Measurements from ENCODE around the gene PPP2R2B. TPM values are rescaled to one million over a fixed set of nuclear protein-coding genes. Genes with fewer than 3 reads are reported as not detected.

PPP2R2B gene
- total RNA-seq, 1 experiment from 2014 or later = not detected

- Histone ChIP-seq H3K27ac (ENCODE audit: low read depth, low read length) (no peak overlapping the region), H3K4me3 (replicated peaks in 1 of 2; ENCODE audit: low read depth in 1 of 2, low read length in 2 of 2) (no peak overlapping the region), H3K4me1 (ENCODE audit: control insufficient read depth in 1 of 2, insufficient read depth in 2 of 2, low read length in 2 of 2) (no peaks in the 10 kb centered on the region), H2AFZ (ENCODE audit: low read depth, low read length, poor library complexity, severe bottlenecking) (no peak overlapping the region), H3K9me2 (ENCODE audit: insufficient read depth) (no peaks in the 10 kb centered on the region), H3K36me3 (ENCODE audit: control insufficient read depth in 1 of 2, insufficient read depth in 2 of 2, low read length in 2 of 2) (no peaks in the 10 kb centered on the region), H3K9me3 (ENCODE audit: control insufficient read depth in 1 of 2, insufficient read depth in 1 of 2, low read depth in 1 of 2, low read length in 2 of 2) (no peaks in the 10 kb centered on the region), H4K20me1 (ENCODE audit: insufficient read depth) (no peaks in the 10 kb centered on the region), H3K9ac (ENCODE audit: low read length) (no peak overlapping the region), H3K27me3 (ENCODE audit: insufficient read depth, low read length) (peaks cover 4% of the 10 kb centered on the region; the same call in 1 of the 2 replicates), H3K4me2 (ENCODE audit: low read length) (no peak overlapping the region), H3K79me2 (ENCODE audit: insufficient read depth, low read length) (no peaks in the 10 kb centered on the region)
- intact Hi-C loops (cut with micrococcal nuclease) = no loop called here
- ATAC-seq = no peak
- TF ChIP-seq ELF1 (IDR thresholded peaks at IDR 0.05; ENCODE audit: borderline replicate concordance, low read depth) (no peak), TCF7L2 (IDR thresholded peaks at IDR 0.05; ENCODE audit: borderline replicate concordance, extremely low read depth, insufficient read depth, insufficient read length) (no peak), SRF (IDR thresholded peaks at IDR 0.05; ENCODE audit: low read depth) (no peak), ZBTB33 (IDR thresholded peaks at IDR 0.05; ENCODE audit: extremely low read depth, insufficient replicate concordance, low read length) (no peak), POLR2AphosphoS5 (IDR thresholded peaks at IDR 0.05; ENCODE audit: low read depth, low read length) (no peak), SIN3A (IDR thresholded peaks at IDR 0.05; ENCODE audit: low read depth) (no peak), CEBPB (IDR thresholded peaks at IDR 0.05; ENCODE audit: low read depth) (no peak), ATF3 (IDR thresholded peaks at IDR 0.05) (no peak), REST (IDR thresholded peaks at IDR 0.05; ENCODE audit: low read depth) (no peak), ZFX (IDR thresholded peaks at IDR 0.05) (no peak), EZH2phosphoT487 (IDR thresholded peaks at IDR 0.05; ENCODE audit: borderline replicate concordance) (no peak), CTCF (IDR thresholded peaks at IDR 0.05 in 2 of 3, conservative IDR thresholded peaks at IDR 0.05 in 1 of 3; ENCODE audit: borderline replicate concordance in 1 of 3, insufficient read depth in 1 of 3, low read depth in 2 of 3, low read length in 2 of 3) (no peak), FOSL1 (IDR thresholded peaks at IDR 0.05; ENCODE audit: low read depth) (no peak), POLR2A (IDR thresholded peaks at IDR 0.05; ENCODE audit: borderline replicate concordance, extremely low read depth, insufficient read depth, insufficient read length) (no peak), EGR1 (IDR thresholded peaks at IDR 0.05; ENCODE audit: low read depth) (no peak), ZNF274 (IDR thresholded peaks at IDR 0.05; ENCODE audit: low read depth, low read length) (no peak), YY1 (IDR thresholded peaks at IDR 0.05; ENCODE audit: extremely low read depth, insufficient replicate concordance, low read depth, low read length) (no peak)
- ChIA-PET POLR2A (interaction anchor here (0.7 kb wide), 1 partner anchor 489 kb away, joined by 3 read pairs; no protein-coding TSS in a partner anchor), CTCF (no interaction called here), RAD21 (ENCODE audit: low non-redundant PET in 1 of 2, low total read pairs in 2 of 2, uncharacterized antibody in 2 of 2, unreplicated experiment in 2 of 2) (no interaction called here)
- no TSS peak for BruUV-seq (replicated peaks)
- DNase-seq (ENCODE audit: low read depth, low spot score) = no peak
Measured at GRCh38 chr5:146884066-146884626, 5.6 kb upstream of the PPP2R2B start.
